Ectodermal cell (in vitro differentiated cells): Measurements from ENCODE around the gene FBXW4. TPM values are rescaled to one million over a fixed set of nuclear protein-coding genes. Genes with fewer than 3 reads are reported as not detected.

Experiments used
- H3K27ac ChIP-seq: 2 replicates; pipeline ENCODE4 v1.7.0; 2013; ENCODE audit warnings: mild to moderate bottlenecking, low read depth, low read length; ENCODE audit not compliant: insufficient read depth, poor library complexity, severe bottlenecking
- H3K27me3 ChIP-seq: 2 replicates; pipeline ENCODE4 v1.7.0; 2013; ENCODE audit warnings: mild to moderate bottlenecking, low read length; ENCODE audit not compliant: insufficient read depth, control insufficient read depth, poor library complexity, severe bottlenecking
- H3K36me3 ChIP-seq: one replicate; pipeline ENCODE4 v1.7.0; 2013; ENCODE audit warnings: low read length; ENCODE audit not compliant: control insufficient read depth, insufficient read depth
- H3K4me1 ChIP-seq: one replicate; pipeline ENCODE4 v1.7.0; 2013; ENCODE audit warnings: low read length; ENCODE audit not compliant: control insufficient read depth, insufficient read depth
- H3K4me3 ChIP-seq: 2 replicates; pipeline ENCODE4 v1.7.0; 2013; ENCODE audit warnings: low read depth, low read length, control low read depth; ENCODE audit not compliant: insufficient read depth
- H3K9me3 ChIP-seq: 2 replicates; pipeline ENCODE4 v1.7.0; 2013; ENCODE audit warnings: mild to moderate bottlenecking, low read length, moderate library complexity; ENCODE audit not compliant: control insufficient read depth
- WGBS, 2 experiments: methylation state at CpG; one replicate each; pipeline ENCODE4 v1.1.7; 2013; ENCODE audit warnings: missing lambda C conversion rate in 2 of 2; 5-methylcytosine and 5-hydroxymethylcytosine counted together
- polyA plus RNA-seq, 4 experiments: library from polyadenylated mRNA; stranded (reverse); fragments of 50-300 nt; gene quantifications; one replicate each; pipeline ENCODE4 v1.2.3, GENCODE V29; 2013

The FBXW4 gene, protein sequence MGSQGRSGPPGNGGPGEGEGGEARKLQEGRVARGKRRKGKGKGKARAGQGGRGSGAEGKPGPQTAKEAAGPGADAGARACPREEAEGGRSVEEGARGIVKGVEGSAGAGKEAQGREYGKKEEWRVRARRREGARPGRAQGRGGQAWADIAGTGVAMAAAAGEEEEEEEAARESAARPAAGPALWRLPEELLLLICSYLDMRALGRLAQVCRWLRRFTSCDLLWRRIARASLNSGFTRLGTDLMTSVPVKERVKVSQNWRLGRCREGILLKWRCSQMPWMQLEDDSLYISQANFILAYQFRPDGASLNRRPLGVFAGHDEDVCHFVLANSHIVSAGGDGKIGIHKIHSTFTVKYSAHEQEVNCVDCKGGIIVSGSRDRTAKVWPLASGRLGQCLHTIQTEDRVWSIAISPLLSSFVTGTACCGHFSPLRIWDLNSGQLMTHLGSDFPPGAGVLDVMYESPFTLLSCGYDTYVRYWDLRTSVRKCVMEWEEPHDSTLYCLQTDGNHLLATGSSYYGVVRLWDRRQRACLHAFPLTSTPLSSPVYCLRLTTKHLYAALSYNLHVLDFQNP
- 23.7 TPM for polyA plus RNA-seq (2013, experiment 1 of 4)
- 28.3 TPM for polyA plus RNA-seq (2013, experiment 2 of 4)
- polyA plus RNA-seq (2013, experiment 3 of 4), result 20.6 TPM
- polyA plus RNA-seq (2013, experiment 4 of 4), result 22.1 TPM

GRCh38 chr10:101694674-101695403, at the start of gene FBXW4:
Gene FBXW4, minus strand, starts transcription at chr10:101695170. Its CDS starts 65 bp downstream, at chr10:101695105.
- Histone ChIP-seq H3K4me3 (peak within 1 kb of the TSS; percentile 67), H3K27ac (peak within 1 kb of the TSS; percentile 64), H3K4me1 (peaks cover 5% of the 10 kb centered on the region), H3K27me3 (no peaks in the 10 kb centered on the region), H3K9me3 (no peaks in the 10 kb centered on the region), H3K36me3 (no peaks in the 10 kb centered on the region)
- WGBS, 2 experiments, result 4 to 5% methylated on average over 70 of the region's 70 CpGs

GRCh38 chr10:101744267-101744666, 49.3 kb upstream of the FBXW4 start:
- Histone ChIP-seq H3K27ac (no peak overlapping the region), H3K4me1 (peaks cover 11% of the 10 kb centered on the region), H3K27me3 (no peaks in the 10 kb centered on the region), H3K9me3 (no peaks in the 10 kb centered on the region), H3K36me3 (no peaks in the 10 kb centered on the region), H3K4me3 (no peak overlapping the region)
- 84 to 96% methylated on average over 3 of the region's 3 CpGs for WGBS, 2 experiments

DNA sequence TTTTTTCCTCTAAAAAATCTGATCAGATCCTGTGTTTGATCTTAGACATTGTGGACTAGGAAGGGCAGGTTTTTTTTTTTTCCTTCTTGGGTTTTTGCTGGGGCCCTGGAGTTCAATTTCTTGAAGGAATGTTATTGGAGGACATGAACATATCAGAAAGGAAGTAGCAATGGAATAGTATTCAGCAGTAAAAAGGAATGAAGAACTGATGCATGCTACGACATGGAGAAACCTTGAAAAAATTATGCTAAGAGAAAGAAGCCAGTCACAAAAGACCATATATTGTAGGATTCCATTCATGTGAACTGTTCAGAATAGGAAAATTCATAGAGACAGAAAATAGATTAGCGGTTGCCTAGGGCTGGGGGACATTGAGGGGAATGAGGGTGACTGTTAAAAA, 47.0 kb upstream of the FBXW4 start:
- WGBS, 2 experiments, result 47 to 50% methylated on average over 2 of the region's 2 CpGs

DNA sequence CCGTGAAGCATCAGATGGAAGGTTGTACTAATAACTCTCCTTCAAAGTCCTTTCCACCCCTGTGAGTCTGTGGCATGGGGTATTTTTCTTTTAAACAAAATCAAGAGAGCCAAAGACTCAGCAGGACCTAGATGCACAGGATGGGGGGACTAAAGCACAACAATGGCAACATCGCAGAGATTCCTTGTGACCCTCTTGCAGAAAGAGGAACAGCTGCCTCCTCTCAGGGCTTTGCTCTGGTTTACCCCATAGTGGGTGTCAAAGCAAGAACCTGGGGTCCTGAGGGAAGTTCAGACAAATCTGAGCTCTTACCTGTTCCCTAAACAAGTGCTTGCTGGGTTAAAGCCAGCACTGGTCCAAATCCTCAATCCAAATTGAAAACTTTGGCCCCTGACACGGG, 41.7 kb upstream of the FBXW4 start:
- 40 to 41% methylated on average over 2 to 3 of the region's 3 CpGs for WGBS, 2 experiments
- Histone ChIP-seq H3K27ac (peak overlapping the region; percentile 63), H3K4me1 (peaks cover 17% of the 10 kb centered on the region), H3K27me3 (no peaks in the 10 kb centered on the region), H3K36me3 (no peaks in the 10 kb centered on the region), H3K9me3 (no peaks in the 10 kb centered on the region), H3K4me3 (no peak overlapping the region)

More for the DNA sequence above, 47.0 kb upstream of the FBXW4 start:
- no peak overlapping the region for H3K27ac ChIP-seq
- H3K9me3 ChIP-seq, result no peaks in the 10 kb centered on the region
- H3K4me1 ChIP-seq, result peaks cover under 1% of the 10 kb centered on the region
- H3K27me3 ChIP-seq, result no peaks in the 10 kb centered on the region
- H3K4me3 ChIP-seq, result no peak overlapping the region
- H3K36me3 ChIP-seq, result no peaks in the 10 kb centered on the region

GRCh38 chr10:101732096-101732495, 37.1 kb upstream of the FBXW4 start:
- Histone ChIP-seq H3K36me3 (no peaks in the 10 kb centered on the region), H3K27ac (no peak overlapping the region), H3K27me3 (no peaks in the 10 kb centered on the region), H3K4me1 (peaks cover 17% of the 10 kb centered on the region), H3K4me3 (no peak overlapping the region), H3K9me3 (no peaks in the 10 kb centered on the region)
- 93 to 100% methylated on average over 1 of the region's 1 CpG for WGBS, 2 experiments

DNA sequence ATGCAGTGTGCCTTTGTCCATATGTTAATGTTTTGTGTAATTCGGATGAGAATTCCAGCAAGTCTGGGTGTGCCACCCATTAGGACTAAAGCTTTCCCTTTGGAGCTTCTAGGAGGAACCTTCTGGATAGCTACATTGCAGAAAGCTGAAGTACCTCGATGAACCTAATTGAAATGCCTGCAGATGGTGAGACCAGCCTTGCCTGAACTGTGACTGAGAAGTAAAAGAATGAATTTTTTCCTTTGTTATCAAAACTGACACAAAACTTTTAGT, 31.1 kb upstream of the FBXW4 start:
- Histone ChIP-seq H3K4me3 (no peak overlapping the region), H3K9me3 (no peaks in the 10 kb centered on the region), H3K27me3 (no peaks in the 10 kb centered on the region), H3K36me3 (no peaks in the 10 kb centered on the region), H3K4me1 (peaks cover 7% of the 10 kb centered on the region), H3K27ac (no peak overlapping the region)
- 87 to 88% methylated on average over 2 of the region's 2 CpGs for WGBS, 2 experiments

GRCh38 chr10:101725296-101726114, 30.5 kb upstream of the FBXW4 start:
- H3K27me3 ChIP-seq, result no peaks in the 10 kb centered on the region
- H3K36me3 ChIP-seq, result no peaks in the 10 kb centered on the region
- H3K4me1 ChIP-seq, result peaks cover 7% of the 10 kb centered on the region
- no peak overlapping the region for H3K4me3 ChIP-seq
- 86 to 90% methylated on average over 8 of the region's 8 CpGs for WGBS, 2 experiments
- H3K9me3 ChIP-seq, result no peaks in the 10 kb centered on the region
- H3K27ac ChIP-seq, result no peak overlapping the region

DNA sequence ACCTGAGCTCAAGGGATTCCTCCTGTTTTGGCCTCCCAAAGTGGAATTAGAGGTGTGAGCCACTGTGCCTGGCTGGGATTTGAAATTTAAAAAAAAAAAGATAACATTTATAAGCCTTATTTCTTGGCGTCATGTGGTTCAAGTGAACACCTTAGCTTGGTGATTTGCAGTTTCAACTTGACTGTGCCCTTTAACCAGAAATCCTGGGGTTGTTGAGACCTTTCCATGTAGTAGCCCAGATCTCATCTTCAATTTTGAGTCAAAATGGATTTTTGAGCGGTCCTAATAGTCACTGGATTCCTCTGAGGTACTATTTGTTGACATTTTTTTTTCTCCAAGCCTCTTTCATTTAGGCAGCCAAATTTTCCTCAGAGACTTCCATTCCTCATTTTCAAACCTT, 29.5 kb upstream of the FBXW4 start:
- Histone ChIP-seq H3K27me3 (no peaks in the 10 kb centered on the region), H3K9me3 (no peaks in the 10 kb centered on the region), H3K36me3 (no peaks in the 10 kb centered on the region), H3K4me1 (peaks cover 7% of the 10 kb centered on the region), H3K27ac (no peak overlapping the region), H3K4me3 (no peak overlapping the region)
- 95 to 98% methylated on average over 2 of the region's 2 CpGs for WGBS, 2 experiments

DNA sequence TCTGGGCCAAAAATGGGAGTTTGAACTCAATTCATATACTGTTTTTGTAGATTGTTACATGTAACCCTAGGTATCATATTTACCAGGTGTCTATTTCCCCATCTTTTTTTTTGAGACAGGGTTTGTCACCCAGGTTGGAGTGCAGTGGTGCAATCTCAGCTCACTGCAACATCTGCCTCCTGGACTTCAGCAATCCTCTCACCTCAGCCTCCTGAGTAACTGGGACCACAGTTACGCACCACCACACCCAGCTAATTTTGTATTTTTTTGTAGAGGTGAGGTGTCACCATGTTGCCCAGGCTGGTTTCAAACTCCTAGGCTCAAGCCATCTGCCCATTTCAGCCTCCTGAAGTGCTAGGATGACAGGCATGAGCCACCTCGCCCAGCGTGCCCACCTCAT, 28.2 kb upstream of the FBXW4 start:
- 95 to 96% methylated on average over 3 of the region's 3 CpGs for WGBS, 2 experiments
- H3K27ac ChIP-seq, result no peak overlapping the region
- H3K36me3 ChIP-seq, result no peaks in the 10 kb centered on the region
- no peaks in the 10 kb centered on the region for H3K9me3 ChIP-seq
- H3K27me3 ChIP-seq, result no peaks in the 10 kb centered on the region
- peaks cover 7% of the 10 kb centered on the region for H3K4me1 ChIP-seq
- H3K4me3 ChIP-seq, result no peak overlapping the region
